GM21576 (cell line): ENCODE data around the gene SLC13A5.

Source experiments
- ATAC-seq: cut with Tn5 transposase; IDR thresholded peaks from one replicate; pipeline ENCODE4 v1.9.1; 2021; ENCODE audit warnings: mild to moderate bottlenecking, moderate library complexity; ENCODE audit not compliant: unreplicated experiment

The SLC13A5 gene

DNA sequence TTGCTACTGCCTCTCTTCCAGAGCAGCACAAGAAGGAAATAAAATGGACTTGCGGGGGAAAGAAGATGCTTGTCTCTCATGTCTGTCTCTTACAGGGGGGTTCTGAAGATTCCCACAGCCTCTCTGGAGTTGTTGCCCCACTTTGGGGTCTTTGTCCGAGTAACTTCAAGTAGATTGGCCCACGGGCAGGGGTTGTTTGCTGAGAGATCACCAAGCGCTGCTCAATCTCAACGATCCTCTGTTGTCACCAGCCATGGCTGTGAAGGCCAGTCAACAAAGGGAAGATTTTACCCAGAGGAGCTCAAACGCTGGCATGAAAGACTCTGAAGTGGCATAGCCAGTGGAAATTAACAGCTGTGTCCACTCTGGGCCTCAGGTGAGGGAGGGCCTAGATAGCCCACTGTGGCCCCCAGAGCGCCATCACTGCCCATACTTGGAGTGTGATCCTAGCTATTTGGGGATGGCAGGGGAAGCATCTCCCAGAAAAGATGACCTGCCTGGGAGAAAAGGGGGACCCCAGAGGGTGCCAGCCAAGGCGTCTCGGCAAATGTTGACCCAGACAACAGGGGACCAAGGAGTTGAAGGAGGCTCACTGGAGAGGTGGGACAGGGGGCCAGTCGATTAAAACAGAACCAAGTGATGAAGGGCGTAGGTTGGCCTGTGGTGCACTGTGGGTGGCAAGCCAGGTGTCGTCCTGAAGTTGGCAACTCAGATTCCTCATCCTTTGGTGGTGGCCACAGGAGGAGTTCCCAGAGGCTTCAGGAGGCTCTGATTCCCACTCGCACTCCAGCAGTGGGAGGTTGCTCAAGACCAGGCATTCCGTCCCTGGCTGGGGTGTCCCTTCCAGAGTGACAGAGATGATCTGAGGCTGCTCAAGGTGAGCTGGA, 28.0 kb downstream of the SLC13A5 start:
- no peak for ATAC-seq

GRCh38 chr17:6684460-6684783, 28.7 kb downstream of the SLC13A5 start:
- ATAC-seq: no peak

- no peak for ATAC-seq
Measured at GRCh38 chr17:6683730-6684459, 29.3 kb downstream of the SLC13A5 start.

DNA sequence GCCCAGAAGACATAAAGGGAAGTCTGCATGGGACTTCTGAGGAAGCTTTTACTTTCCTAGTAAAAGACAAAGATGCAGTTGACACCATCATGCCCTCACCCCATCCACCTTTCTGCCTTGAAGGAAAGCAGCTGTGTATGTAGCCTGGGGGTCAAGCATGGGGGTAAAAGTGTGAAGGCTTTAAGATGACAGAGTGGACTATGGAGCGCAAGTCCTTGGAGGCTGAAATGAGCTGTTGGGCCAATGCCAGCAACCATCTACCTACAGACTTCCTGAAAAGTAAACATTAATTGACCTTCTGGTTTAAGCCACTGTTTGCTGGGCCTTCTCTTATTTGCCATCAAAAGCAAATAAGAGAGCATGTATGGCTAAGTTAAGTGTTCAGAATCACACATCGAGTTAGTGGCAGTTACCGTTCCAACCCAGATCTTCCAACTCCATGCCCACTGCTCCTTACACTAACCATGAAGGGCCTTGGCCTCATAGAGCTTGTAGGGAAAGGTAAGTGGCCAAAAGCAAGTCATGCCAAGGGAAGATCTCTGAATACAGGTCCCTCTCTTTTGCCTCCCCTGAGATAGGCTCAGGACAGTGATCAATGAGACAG, 30.0 kb downstream of the SLC13A5 start:
- no peak for ATAC-seq

DNA sequence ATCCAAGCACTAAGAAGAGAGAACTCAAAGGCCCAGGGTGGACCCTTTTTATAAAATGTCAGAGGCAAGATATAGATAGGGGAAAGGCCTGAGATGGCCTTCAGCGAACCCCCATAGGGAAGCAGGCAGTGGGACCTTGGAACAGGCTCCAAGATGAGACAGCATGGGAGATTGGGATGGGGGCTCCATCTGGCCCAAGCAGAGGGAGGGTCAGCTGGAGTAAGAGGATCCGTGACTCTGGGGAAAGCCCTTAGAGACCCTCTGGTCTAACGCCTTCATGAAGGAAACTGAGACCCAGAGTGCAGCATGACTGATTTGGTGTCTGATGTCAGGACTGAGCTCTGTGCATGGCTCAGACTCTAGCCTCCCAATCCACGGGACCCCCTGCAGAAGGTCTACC, 30.8 kb downstream of the SLC13A5 start:
- no peak for ATAC-seq

DNA sequence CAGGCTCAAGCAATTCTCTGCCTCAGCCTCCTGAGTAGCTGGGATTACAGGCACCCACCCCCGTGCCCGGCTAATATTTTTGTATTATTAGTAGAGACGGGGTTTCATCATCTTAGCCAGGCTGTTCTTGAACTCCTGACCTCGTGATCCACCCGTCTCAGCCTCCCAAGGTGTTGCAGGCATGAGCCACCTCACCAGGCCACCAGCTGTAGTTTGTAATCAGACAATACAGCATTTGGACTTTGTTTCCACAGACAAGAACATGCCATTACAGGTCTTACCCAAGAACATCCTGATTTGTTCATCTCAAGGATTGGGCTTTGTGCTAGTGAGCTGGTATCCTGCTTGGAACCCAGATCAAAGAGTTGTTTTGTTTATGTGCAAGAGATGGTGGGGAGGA, 31.5 kb downstream of the SLC13A5 start:
- ATAC-seq: no peak

GRCh38 chr17:6681176-6681575, 32.0 kb downstream of the SLC13A5 start:
- ATAC-seq: no peak

GRCh38 chr17:6679241-6679640, 33.9 kb downstream of the SLC13A5 start:
- ATAC-seq: no peak

- no peak for ATAC-seq
Measured at GRCh38 chr17:6677946-6678345, 35.2 kb downstream of the SLC13A5 start.

- ATAC-seq: no peak
Measured at GRCh38 chr17:6677158-6677831, 35.9 kb downstream of the SLC13A5 start.

GRCh38 chr17:6676802-6677157, 36.4 kb downstream of the SLC13A5 start:
- no peak for ATAC-seq

DNA sequence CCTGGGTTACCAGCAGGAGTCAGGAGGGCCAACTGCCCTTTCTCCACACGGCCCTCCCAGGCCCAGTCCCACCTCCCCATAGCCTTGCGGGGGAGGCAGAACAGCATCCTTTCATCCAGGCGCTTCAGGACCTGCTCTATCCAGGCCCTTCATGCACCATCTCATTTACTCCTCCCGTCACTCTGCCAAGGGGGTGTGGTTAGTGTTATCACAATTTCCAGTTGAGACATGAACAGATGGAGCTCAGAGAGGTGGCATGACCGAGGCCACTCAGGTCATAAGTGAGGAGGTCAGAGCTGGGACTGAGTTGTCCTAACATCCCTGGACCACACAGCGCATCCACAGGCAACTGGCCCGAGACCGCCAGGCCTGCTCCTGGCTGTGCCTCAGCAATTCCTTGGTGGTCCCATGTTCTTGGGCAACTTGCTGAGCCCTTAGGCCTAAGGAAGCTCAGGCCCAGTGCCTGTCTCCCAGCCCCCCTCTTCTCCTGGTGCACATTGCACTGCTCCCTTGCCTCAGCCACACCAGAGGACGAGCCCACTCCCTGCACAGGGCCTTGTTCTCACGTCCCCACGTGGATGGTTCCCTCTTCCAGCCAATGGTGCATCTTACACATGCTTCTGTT, 37.9 kb downstream of the SLC13A5 start:
- no peak for ATAC-seq

- ATAC-seq: no peak
Measured at GRCh38 chr17:6674586-6674985, 38.6 kb downstream of the SLC13A5 start.

- ATAC-seq: no peak
Measured at GRCh38 chr17:6671431-6671830, 41.7 kb downstream of the SLC13A5 start.

- ATAC-seq: no peak
Measured at GRCh38 chr17:6670999-6671398, 42.2 kb downstream of the SLC13A5 start.

DNA sequence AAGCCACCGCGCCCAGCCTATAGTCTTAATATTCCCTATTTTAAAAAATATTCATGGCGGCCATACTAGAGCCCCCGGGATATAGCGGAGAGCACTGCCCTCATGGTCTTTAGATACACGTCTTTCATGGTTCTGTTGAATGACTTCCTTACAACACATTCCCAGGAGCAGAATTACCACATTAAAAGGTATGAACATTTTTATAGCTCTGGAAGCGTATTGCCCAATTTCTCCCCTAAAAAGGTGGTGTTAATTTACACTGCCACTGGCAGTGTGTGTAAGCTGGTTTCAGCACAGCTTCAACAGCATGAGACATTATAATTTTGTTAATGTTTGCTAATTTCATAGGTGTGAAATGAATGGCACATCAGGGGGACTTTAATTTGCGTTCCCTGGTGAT, 42.6 kb downstream of the SLC13A5 start:
- no peak for ATAC-seq

DNA sequence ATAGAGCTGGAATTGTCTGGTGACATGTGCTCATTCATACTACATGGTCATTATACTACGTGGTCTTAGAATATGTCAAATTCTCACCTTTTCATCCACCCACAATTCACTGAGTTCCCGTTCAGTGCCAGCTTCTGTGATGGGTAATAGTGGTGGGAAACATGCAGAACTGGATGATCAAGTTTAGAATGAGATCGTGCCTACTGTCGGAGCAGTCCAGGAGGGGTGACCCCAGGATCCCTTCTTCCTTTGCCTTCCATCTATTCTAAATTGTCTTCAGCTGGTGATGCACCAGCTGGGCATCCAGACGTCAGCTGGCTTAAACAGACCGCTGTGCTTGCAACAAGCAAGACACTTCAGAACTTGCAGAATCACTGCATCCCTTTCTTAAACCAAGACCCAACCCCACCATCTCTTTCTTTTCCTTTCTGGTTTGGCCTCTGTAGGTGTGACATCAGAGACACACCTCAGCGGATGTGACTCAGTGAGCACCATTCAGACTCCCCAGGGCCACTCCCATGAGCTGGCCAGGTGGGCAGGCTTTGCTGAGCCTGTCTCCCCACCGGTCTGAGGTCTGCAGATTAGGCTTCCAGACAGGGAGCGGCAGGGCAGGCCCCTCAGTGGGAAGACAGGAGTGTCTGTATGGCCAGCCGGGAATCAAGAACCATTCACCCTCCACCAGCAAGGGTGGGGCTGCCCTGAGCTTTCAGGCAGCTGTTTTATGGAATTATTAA, 43.5 kb downstream of the SLC13A5 start:
- no peak for ATAC-seq

- ATAC-seq: no peak
Measured at GRCh38 chr17:6668727-6669425, 44.3 kb downstream of the SLC13A5 start.

DNA sequence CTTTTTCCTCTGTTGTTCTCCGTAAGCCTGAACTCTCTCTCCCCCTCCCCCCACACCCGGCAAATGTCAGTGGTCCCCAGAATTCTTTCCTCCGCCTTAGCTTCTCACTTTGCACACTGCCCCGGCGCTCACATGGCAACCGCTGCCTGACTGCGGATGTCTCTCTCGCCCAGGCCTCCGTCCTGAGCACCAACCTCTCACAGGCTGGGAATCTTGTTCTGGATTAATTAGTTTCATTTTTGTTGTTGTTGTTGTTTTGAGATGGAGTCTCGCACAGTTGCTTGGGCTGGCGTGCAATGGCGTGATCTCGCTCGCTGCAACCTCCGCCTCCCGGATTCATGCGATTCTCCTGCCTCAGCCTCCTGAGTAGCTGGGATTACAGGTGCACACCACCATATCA, 45.0 kb downstream of the SLC13A5 start:
- no peak for ATAC-seq

- no peak for ATAC-seq
Measured at GRCh38 chr17:6667516-6667915, 45.7 kb downstream of the SLC13A5 start.
